ENCODE data around the gene PODXL. TPM values are rescaled to one million over a fixed set of nuclear protein-coding genes. Genes with fewer than 3 reads are reported as not detected.
A peak's percentile ranks its signal among the peaks of the same experiment; 100 is the strongest.

The PODXL gene
- total RNA-seq, 1 experiment from 2014 or later, result 727 TPM

DNA sequence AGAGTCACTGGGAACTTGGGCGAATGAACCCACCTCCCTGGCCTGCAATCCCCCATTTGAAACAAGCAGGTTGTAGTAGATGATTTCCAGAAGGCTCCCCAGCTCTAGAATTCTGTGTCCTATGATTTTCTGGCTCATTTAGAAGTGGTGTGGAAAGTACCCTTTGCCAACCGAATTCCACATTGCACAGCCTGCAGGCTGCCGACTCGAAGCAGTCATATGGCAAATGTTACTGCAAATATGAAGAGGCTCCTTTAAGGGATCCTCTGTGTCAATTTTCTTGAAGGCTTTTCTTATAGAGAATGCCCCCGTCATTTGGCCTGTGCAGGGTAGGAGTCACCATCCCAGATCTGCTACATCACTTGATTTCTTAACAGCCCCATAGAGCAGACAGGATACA is 5.6 kb downstream of the PODXL start:
- peaks cover 42% of the 10 kb centered on the region for H3K4me1 ChIP-seq (ENCODE audit: insufficient read depth, low read length)
- H3K4me2 ChIP-seq (ENCODE audit: insufficient read depth, insufficient read length, low read length), result peak overlapping the region; percentile 14
- H3T11ph ChIP-seq (ENCODE audit: low read length), result no peak overlapping the region
- H3K23me2 ChIP-seq (ENCODE audit: insufficient read length, low read depth, low read length, poor library complexity, severe bottlenecking), result peaks cover 33% of the 10 kb centered on the region
- H4K8ac ChIP-seq (replicated peaks; ENCODE audit: insufficient read length, low read depth, low read length), result no peak overlapping the region
- no CpG with 5 or more reads among the region's 5 CpGs for WGBS (ENCODE audit: extremely low coverage, insufficient read length, low lambda C conversion rate)
- Mint-ChIP-seq H3K27ac (peak overlapping the region; percentile 68 to 97 (median 78)), H3K36me3 (ENCODE audit: insufficient read depth in 1 of 3, low read depth in 3 of 3) (peaks cover 71 to 94% (median 79%) of the 10 kb centered on the region in 3 experiments), H3K9me3 (peaks cover 3 to 5% of the 10 kb centered on the region in 2 experiments; a peak in 4 of 5 replicates), H3K4me3 (peak overlapping the region in 1 of 2 experiments; percentile 74; a peak in 3 of 5 replicates), H3K4me1 (peaks cover 78 to 86% of the 10 kb centered on the region in 2 experiments), H3K27me3 (ENCODE audit: low read depth) (no peaks in the 10 kb centered on the region)
- peaks cover 94% of the 10 kb centered on the region for H3K79me2 ChIP-seq (ENCODE audit: insufficient read depth, low read length)
- DNase-seq, result no peak
- H2BK5ac ChIP-seq (ENCODE audit: insufficient read length, low read length), result no peak overlapping the region
- no peak overlapping the region for H3K4ac ChIP-seq (ENCODE audit: low read depth, low read length)
- no peak overlapping the region for H2BK120ac ChIP-seq (ENCODE audit: low read depth, low read length, poor library complexity, severe bottlenecking)
- no peak overlapping the region for H2AFZ ChIP-seq (ENCODE audit: low read length)
- TF ChIP-seq, protein P1, sequence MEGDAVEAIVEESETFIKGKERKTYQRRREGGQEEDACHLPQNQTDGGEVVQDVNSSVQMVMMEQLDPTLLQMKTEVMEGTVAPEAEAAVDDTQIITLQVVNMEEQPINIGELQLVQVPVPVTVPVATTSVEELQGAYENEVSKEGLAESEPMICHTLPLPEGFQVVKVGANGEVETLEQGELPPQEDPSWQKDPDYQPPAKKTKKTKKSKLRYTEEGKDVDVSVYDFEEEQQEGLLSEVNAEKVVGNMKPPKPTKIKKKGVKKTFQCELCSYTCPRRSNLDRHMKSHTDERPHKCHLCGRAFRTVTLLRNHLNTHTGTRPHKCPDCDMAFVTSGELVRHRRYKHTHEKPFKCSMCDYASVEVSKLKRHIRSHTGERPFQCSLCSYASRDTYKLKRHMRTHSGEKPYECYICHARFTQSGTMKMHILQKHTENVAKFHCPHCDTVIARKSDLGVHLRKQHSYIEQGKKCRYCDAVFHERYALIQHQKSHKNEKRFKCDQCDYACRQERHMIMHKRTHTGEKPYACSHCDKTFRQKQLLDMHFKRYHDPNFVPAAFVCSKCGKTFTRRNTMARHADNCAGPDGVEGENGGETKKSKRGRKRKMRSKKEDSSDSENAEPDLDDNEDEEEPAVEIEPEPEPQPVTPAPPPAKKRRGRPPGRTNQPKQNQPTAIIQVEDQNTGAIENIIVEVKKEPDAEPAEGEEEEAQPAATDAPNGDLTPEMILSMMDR (conservative IDR thresholded peaks at IDR 0.05), result no peak
- no peak overlapping the region for H4K91ac ChIP-seq (ENCODE audit: insufficient read length, low read depth, low read length)
- no peak overlapping the region for H3K56ac ChIP-seq (ENCODE audit: insufficient read length, low read depth, low read length)
- H2BK20ac ChIP-seq (ENCODE audit: low read depth, low read length, poor library complexity, severe bottlenecking), result no peak overlapping the region
- no peak overlapping the region for H2BK15ac ChIP-seq (ENCODE audit: low read depth, low read length)
- H3K23ac ChIP-seq (ENCODE audit: insufficient read length, low read depth, low read length), result no peak overlapping the region
- H3K27ac ChIP-seq (ENCODE audit: insufficient read length, low read depth, low read length), result no peak overlapping the region
- no peaks in the 10 kb centered on the region for H3K27me3 ChIP-seq (ENCODE audit: insufficient read depth, low read length)
- peaks cover 9% of the 10 kb centered on the region for H4K20me1 ChIP-seq (ENCODE audit: control insufficient read depth, insufficient read depth, insufficient read length)
- H3K9ac ChIP-seq (ENCODE audit: extremely low read depth, insufficient read length, low read length), result no peak overlapping the region
- no peak overlapping the region for H2AK5ac ChIP-seq (ENCODE audit: insufficient read length, low read length)
- H3K14ac ChIP-seq (ENCODE audit: insufficient read depth, low read length), result no peak overlapping the region
- no peak overlapping the region for H3K18ac ChIP-seq (ENCODE audit: insufficient read length, low read depth, low read length)
- H3K9me3 ChIP-seq (ENCODE audit: control insufficient read depth, low read depth, low read length), result no peaks in the 10 kb centered on the region
- no peak overlapping the region for H2BK12ac ChIP-seq (ENCODE audit: insufficient read length, low read depth, low read length)
- H4K5ac ChIP-seq (ENCODE audit: insufficient read length, low read depth, low read length), result no peak overlapping the region
- no peaks in the 10 kb centered on the region for H3K79me1 ChIP-seq (ENCODE audit: insufficient read depth, low read depth, low read length, poor library complexity, severe bottlenecking)
